Prostate gland (tissue), 2 donors: ENCODE data around the gene PRKAG3. TPM values are rescaled to one million over a fixed set of nuclear protein-coding genes. Genes with fewer than 3 reads are reported as not detected.
A peak's percentile ranks its signal among the peaks of the same experiment; 100 is the strongest.

Source experiments
- DNase-seq: peaks from one replicate; pipeline ENCODE4 v3.0.0-alpha.2; 2019; ENCODE audit warnings: low spot score
- H3K27ac ChIP-seq, 2 donors: fragments of 200-600 bp; sonication (generic); 2 replicates each; pipeline ENCODE4 v1.5.1; 2017 to 2019
- H3K27me3 ChIP-seq: fragments of 200-600 bp; sonication (generic); replicated peaks from 2 replicates; pipeline ENCODE4 v1.5.1; 2019; ENCODE audit not compliant: insufficient read depth
- H3K36me3 ChIP-seq, 2 donors: fragments of 200-600 bp; sonication (generic); 1 replicate in 1 of 2; 2 replicates in 1 of 2; pipeline versions ENCODE4 v1.5.1 to v1.8.1; 2017 to 2019
- H3K4me1 ChIP-seq: fragments of 200-600 bp; sonication (generic); replicated peaks from 2 replicates; pipeline ENCODE4 v1.5.1; 2019
- H3K4me3 ChIP-seq, 2 donors: fragments of 200-600 bp; sonication (generic); 2 replicates each; pipeline ENCODE4 v1.5.1; 2017 to 2019
- H3K9me3 ChIP-seq: fragments of 200-600 bp; sonication (generic); 2 replicates; pipeline ENCODE4 v1.5.1; 2017
- CTCF ChIP-seq, 4 experiments: fragments of 200-600 bp in 2 of 4; fragments of 450-650 bp in 2 of 4; sonication (generic) in 2 of 4; IDR thresholded peaks; 1 replicate in 3 of 4; 2 replicates in 1 of 4; pipeline ENCODE4 v1.5.1; 2016 to 2019; ENCODE audit warnings: antibody characterized with exemption in 4 of 4, mild to moderate bottlenecking in 2 of 4, moderate library complexity in 2 of 4
- POLR2A ChIP-seq: fragments of 450-650 bp; IDR thresholded peaks from one replicate; pipeline ENCODE4 v1.6.1; 2016; ENCODE audit warnings: antibody characterized with exemption, mild to moderate bottlenecking
- POLR2AphosphoS5 ChIP-seq: sonication (generic); formaldehyde crosslinking; IDR thresholded peaks from one replicate; pipeline ENCODE4 v1.6.1; 2017; ENCODE audit warnings: antibody characterized with exemption
- WGBS: methylation state at CpG from one replicate; pipeline ENCODE4 v1.1.5; 2018; 5-methylcytosine and 5-hydroxymethylcytosine counted together
- intact Hi-C: fragments of 100-400 bp; cut with DNase I; formaldehyde crosslinking; loops from one replicate; pipeline ENCODE4 v1.14.2; 2022
- total RNA-seq, 2 donors: library from RNA; depleted of rRNA; stranded (reverse); fragments of >200 nt; gene quantifications; one replicate each; pipeline ENCODE4 v1.1.0, GENCODE V29; 2016

PRKAG3 gene
- total RNA-seq, 2 donors from 2014 or later, result 0.14 TPM; not detected in 1

DNA sequence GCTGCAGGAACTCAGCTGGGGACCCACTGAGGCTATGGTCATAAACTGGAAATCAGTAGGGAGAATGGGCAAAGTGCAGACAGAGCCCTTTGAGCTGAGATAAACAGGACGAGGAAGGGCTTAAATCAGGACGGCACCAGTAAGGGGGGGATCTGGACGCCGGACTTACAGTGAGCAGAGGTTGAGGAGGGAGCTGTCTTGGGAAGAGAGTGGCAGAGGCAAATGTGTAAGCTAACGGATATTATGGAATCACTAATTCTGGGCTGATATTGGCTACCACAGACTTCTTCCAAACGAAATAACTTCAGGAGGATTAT is 49.1 kb downstream of the PRKAG3 start:
- H3K9me3 ChIP-seq, result no peaks in the 10 kb centered on the region
- no peaks in the 10 kb centered on the region for H3K36me3 ChIP-seq
- intact Hi-C loops, result no loop called here
- H3K27me3 ChIP-seq, result no peaks in the 10 kb centered on the region
- H3K4me3 ChIP-seq, result peak overlapping the region; percentile 68 to 71
- no peaks in the 10 kb centered on the region for H3K4me1 ChIP-seq
- H3K27ac ChIP-seq, result peak overlapping the region; percentile 91 to 96
- WGBS, result 11% methylated on average over 6 of the region's 6 CpGs
- no peak for DNase-seq
- TF ChIP-seq CTCF (IDR thresholded peaks at IDR 0.05), result no peak
- peak; percentile 7 for TF ChIP-seq POLR2AphosphoS5

DNA sequence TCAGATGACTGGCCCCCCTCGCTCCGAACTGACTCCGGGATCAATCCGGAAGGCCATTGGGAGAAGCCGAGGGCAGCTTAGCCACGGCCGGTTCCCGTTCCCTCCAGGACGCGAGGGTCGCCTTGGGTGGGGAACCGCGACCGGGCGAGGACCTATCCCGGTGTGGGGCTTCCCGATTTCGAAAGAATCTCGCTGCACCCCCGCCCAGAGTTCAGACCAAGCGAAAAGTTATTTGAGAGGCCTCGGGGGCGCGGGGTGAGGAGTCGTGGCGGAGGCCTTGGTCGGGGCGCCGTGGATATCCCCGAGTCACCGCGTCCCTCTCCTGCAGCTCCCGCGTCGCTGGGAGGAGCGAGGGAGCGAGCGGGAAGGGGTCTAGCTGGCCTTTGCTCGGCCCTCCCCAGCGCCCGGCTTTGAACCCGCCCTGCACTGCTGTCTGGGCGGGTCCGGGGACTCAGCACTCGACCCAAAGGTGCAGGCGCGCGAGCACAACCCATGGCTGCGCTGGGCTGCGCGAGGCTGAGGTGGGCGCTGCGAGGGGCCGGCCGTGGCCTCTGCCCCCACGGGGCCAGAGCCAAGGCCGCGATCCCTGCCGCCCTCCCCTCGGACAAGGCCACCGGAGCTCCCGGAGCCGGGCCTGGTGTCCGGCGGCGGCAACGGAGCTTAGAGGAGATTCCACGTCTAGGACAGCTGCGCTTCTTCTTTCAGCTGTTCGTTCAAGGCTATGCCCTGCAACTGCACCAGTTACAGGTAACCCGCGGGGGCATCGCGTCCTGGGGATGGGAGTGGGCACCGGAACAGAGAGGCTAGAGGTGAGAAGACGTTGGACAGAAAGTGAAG is 49.7 kb downstream of the PRKAG3 start, which contains the start of gene CYP27A1:
Gene CYP27A1, plus strand, starts transcription at position 457 of the 837 bp plus-strand sequence. Its CDS starts 36 bp downstream, at position 493.
- peak; percentile 56 for DNase-seq
- intact Hi-C loops, result no loop called here
- H3K27me3 ChIP-seq, result no peaks in the 10 kb centered on the region
- H3K9me3 ChIP-seq, result no peaks in the 10 kb centered on the region
- H3K4me1 ChIP-seq, result no peaks in the 10 kb centered on the region
- H3K27ac ChIP-seq, result peak within 1 kb of the TSS; percentile 91 to 96
- no peaks in the 10 kb centered on the region for H3K36me3 ChIP-seq
- TF ChIP-seq CTCF (IDR thresholded peaks at IDR 0.05) (peak in 1 of 4 experiments; percentile 13), POLR2AphosphoS5 (no peak), POLR2A (peak; percentile 75)
- 1% methylated on average over 62 of the region's 76 CpGs for WGBS
- peak within 1 kb of the TSS; percentile 68 to 71 for H3K4me3 ChIP-seq

DNA sequence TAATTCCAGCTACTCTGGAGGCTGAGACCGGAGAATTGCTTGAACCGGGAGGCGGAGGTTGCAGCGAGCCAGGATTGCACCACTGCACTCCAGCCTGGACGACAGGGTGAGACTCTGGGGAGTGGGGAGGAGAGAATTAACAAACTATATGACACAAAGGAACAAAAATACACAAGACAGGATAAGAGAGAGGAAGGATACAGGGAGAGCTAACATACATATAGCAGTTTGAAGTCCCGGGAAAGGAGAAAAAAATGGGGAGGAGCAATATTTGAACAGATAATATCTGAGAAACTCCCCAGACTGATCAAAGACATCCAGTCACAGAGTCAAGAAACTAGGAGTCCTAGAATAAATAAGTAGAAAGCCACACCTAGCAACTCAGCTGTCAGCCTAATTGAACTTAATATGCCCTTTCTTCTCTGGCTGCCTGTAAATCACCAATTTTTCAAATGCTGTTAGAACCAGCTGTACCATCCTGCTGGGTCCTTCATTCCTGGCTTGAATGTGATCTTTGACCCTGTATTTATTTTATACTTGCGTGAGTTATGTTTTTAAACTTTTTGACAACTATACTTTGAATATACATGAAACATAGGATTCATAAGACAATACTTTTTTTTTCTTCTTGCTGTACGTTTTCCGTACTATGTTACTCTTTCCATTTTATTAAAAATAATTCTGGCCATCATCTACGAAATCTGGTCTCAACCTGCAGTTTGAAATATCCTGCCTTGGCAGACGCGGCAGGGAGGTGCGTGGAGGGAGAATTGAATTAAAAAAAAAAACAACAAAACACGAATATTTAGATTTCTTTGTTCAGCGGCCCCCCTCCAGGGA is 50.5 kb downstream of the PRKAG3 start:
- no peaks in the 10 kb centered on the region for H3K36me3 ChIP-seq
- H3K27me3 ChIP-seq, result no peaks in the 10 kb centered on the region
- H3K4me3 ChIP-seq, result peak overlapping the region; percentile 68 to 71
- H3K9me3 ChIP-seq, result no peaks in the 10 kb centered on the region
- DNase-seq, result peak; percentile 71
- TF ChIP-seq POLR2AphosphoS5 (peak; percentile 82), CTCF (IDR thresholded peaks at IDR 0.05) (no peak)
- no peaks in the 10 kb centered on the region for H3K4me1 ChIP-seq
- intact Hi-C loops, result no loop called here
- H3K27ac ChIP-seq, result peak overlapping the region; percentile 91 to 96
- 19% methylated on average over 15 of the region's 15 CpGs for WGBS

DNA sequence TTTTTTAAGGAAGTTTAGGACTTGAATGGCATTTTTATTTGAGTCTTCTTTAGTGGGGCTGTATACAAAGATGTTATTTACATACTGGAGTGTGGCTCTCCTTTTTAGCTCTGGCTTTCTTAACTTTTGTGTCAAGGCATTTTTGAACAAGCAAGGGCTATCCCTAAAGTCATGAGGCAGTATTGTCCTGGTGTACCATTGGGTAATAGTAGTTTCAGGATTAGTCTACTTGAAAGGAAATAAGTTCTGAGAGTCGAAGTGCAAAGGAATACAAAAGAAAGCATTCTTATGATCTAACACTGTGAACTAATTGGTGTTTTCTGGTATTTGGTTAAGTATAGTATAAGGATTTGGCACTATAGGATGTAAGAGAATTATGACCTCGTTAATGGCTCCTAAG is 51.6 kb downstream of the PRKAG3 start:
- H3K27ac ChIP-seq, result peak overlapping the region; percentile 91 to 96
- no peaks in the 10 kb centered on the region for H3K36me3 ChIP-seq
- 70% methylated on average over 2 of the region's 2 CpGs for WGBS
- no peak for DNase-seq
- no peaks in the 10 kb centered on the region for H3K4me1 ChIP-seq
- H3K9me3 ChIP-seq, result no peaks in the 10 kb centered on the region
- H3K27me3 ChIP-seq, result no peaks in the 10 kb centered on the region
- no peak overlapping the region for H3K4me3 ChIP-seq
- intact Hi-C loops, result no loop called here
- TF ChIP-seq CTCF (IDR thresholded peaks at IDR 0.05) (no peak), POLR2A (no peak), POLR2AphosphoS5 (no peak)
